GM23338 (cell line): ENCODE data around the gene SLC4A2.

Experiments used
- CREB1 ChIP-seq: fragments of 250-450 bp; sonication (Bioruptor Pico); IDR thresholded peaks from 2 replicates; pipeline ENCODE4 v1.5.0; 2020; ENCODE audit warnings: low read depth, mild to moderate bottlenecking, moderate library complexity
- EZH2 ChIP-seq: fragments of 200-600 bp; sonication (generic); IDR thresholded peaks from one replicate; pipeline ENCODE4 v1.8.0; 2017; ENCODE audit warnings: antibody characterized with exemption, mild to moderate bottlenecking, low read depth; ENCODE audit not compliant: unreplicated experiment
- JUNB ChIP-seq: IDR thresholded peaks from one replicate; pipeline ENCODE4 v1.6.1; 2016; ENCODE audit warnings: antibody characterized with exemption; ENCODE audit not compliant: unreplicated experiment
- NANOG ChIP-seq: IDR thresholded peaks from 2 replicates; pipeline ENCODE4 v1.6.1; 2016; ENCODE audit warnings: antibody characterized with exemption, borderline replicate concordance
- POLR2AphosphoS5 ChIP-seq: IDR thresholded peaks from 2 replicates; pipeline ENCODE4 v1.6.1; 2016; ENCODE audit warnings: antibody characterized with exemption, low read depth
- ZNF331 ChIP-seq: fragments of 250-450 bp; sonication (Bioruptor Pico); IDR thresholded peaks from 2 replicates; pipeline ENCODE4 v1.5.0; 2020; ENCODE audit warnings: low read depth, mild to moderate bottlenecking, moderate library complexity
- TF ChIP-seq, protein P1 (sequence below), 2 experiments: fragments of 200-600 bp in 1 of 2; sonication (generic) in 1 of 2; conservative IDR thresholded peaks; 2 replicates each; pipeline versions ENCODE4 v1.5.1 to v1.6.1; 2016 to 2017; ENCODE audit warnings: antibody characterized with exemption in 2 of 2, low read depth in 2 of 2, mild to moderate bottlenecking in 2 of 2, moderate library complexity in 1 of 2

DNA sequence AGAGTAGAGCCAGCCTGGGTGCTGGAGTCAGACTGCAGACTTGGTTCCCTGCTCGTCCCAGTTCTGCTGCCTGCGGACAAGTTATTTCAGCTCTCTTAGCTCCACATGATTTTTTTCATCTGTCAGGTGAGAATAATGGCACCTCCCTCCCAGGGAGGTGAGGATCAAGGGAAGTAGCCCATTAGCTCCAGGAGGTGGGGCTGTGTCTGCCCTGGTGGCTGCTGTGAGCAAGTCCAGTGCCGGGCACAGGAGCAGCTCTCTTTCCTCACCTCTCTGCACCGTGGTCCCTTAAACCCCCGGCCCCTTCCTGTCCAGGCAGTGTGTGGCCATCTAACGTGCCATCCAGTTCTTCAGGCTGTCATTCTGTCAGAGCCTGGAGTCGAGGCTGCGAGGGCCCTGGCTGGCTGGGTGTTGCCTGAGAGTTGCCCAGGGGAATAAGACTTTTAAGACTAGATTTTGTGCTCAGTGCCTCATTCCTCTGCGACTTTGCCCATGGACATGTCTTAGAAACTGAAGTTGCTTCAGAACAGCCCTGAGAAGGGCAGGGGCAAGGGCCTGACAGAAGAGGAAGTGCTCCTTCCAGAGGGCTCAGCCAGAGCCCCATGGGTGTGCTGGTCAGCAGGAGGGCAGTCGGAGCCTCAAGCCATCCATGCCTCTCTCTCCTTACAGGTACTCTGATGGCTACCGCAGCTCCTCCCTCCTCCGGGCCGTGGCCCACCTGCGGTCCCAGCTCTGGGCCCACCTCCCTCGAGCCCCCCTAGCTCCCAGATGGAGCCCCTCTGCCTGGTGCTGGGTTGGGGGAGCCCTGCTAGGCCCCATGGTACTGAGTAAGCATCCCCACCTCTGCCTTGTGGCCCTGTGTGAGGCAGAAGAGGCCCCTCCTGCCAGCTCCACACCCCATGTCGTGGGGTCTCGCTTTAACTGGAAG is 26.2 kb upstream of the SLC4A2 start:
- TF ChIP-seq, protein P1, sequence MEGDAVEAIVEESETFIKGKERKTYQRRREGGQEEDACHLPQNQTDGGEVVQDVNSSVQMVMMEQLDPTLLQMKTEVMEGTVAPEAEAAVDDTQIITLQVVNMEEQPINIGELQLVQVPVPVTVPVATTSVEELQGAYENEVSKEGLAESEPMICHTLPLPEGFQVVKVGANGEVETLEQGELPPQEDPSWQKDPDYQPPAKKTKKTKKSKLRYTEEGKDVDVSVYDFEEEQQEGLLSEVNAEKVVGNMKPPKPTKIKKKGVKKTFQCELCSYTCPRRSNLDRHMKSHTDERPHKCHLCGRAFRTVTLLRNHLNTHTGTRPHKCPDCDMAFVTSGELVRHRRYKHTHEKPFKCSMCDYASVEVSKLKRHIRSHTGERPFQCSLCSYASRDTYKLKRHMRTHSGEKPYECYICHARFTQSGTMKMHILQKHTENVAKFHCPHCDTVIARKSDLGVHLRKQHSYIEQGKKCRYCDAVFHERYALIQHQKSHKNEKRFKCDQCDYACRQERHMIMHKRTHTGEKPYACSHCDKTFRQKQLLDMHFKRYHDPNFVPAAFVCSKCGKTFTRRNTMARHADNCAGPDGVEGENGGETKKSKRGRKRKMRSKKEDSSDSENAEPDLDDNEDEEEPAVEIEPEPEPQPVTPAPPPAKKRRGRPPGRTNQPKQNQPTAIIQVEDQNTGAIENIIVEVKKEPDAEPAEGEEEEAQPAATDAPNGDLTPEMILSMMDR (conservative IDR thresholded peaks at IDR 0.05; ENCODE audit: low read depth in 2 of 2), result peak; percentile 34 to 46; a peak in 3 of 4 replicates
- no peak for TF ChIP-seq POLR2AphosphoS5
- TF ChIP-seq ZNF331 (CRISPR knock-in tag), result no peak
- no peak for TF ChIP-seq NANOG
- no peak for TF ChIP-seq JUNB
- no peak for TF ChIP-seq EZH2
- no peak for TF ChIP-seq CREB1 (CRISPR knock-in tag)
